Liver (tissue), 9 donors: ENCODE results near the gene LSM5. TPM values are rescaled to one million over a fixed set of nuclear protein-coding genes. Genes with fewer than 3 reads are reported as not detected.

Experiments
- DNase-seq: peaks from one replicate; pipeline ENCODE4 v3.0.0-alpha.2; 2017; ENCODE audit warnings: low spot score
- H3K27ac ChIP-seq, 2 donors: one replicate each; pipeline ENCODE4 v1.7.0; 2013; ENCODE audit warnings: inconsistent platforms in 2 of 2, low read length in 2 of 2, control low read depth in 1 of 2, low read depth in 1 of 2, mild to moderate bottlenecking in 1 of 2
- H3K27me3 ChIP-seq, 4 donors: one replicate each; pipeline versions ENCODE4 v1.6.1 to v1.7.0; 2013; ENCODE audit warnings: low read length in 3 of 4, inconsistent platforms in 1 of 4, mild to moderate bottlenecking in 1 of 4, moderate library complexity in 1 of 4; ENCODE audit not compliant: control insufficient read depth in 4 of 4, insufficient read depth in 4 of 4
- H3K36me3 ChIP-seq, 4 donors: one replicate each; pipeline versions ENCODE4 v1.6.1 to v1.7.0; 2013; ENCODE audit warnings: low read length in 3 of 4, mild to moderate bottlenecking in 3 of 4, low read depth in 1 of 4, moderate library complexity in 1 of 4; ENCODE audit not compliant: control insufficient read depth in 4 of 4, insufficient read depth in 3 of 4
- H3K4me1 ChIP-seq, 4 donors: one replicate each; pipeline versions ENCODE4 v1.6.1 to v1.7.0; 2013; ENCODE audit warnings: low read length in 3 of 4, mild to moderate bottlenecking in 3 of 4, moderate library complexity in 1 of 4; ENCODE audit not compliant: control insufficient read depth in 4 of 4, insufficient read depth in 4 of 4
- H3K4me3 ChIP-seq, 3 donors: one replicate each; pipeline versions ENCODE4 v1.6.1 to v1.7.0; 2013; ENCODE audit warnings: low read length in 3 of 3, control low read depth in 1 of 3, low read depth in 1 of 3, mild to moderate bottlenecking in 1 of 3
- H3K9ac ChIP-seq, 2 donors: one replicate each; pipeline ENCODE4 v1.7.0; 2013; ENCODE audit warnings: low read length in 2 of 2, mild to moderate bottlenecking in 2 of 2, moderate library complexity in 2 of 2, control low read depth in 1 of 2, low read depth in 1 of 2
- H3K9me3 ChIP-seq, 4 donors: one replicate each; pipeline versions ENCODE4 v1.6.1 to v1.7.0; 2013; ENCODE audit warnings: low read length in 3 of 4; ENCODE audit not compliant: control insufficient read depth in 4 of 4
- ATF3 ChIP-seq: IDR thresholded peaks from 2 replicates; pipeline ENCODE4 v1.6.1; 2016; ENCODE audit warnings: antibody characterized with exemption
- CTCF ChIP-seq: fragments of 150-350 bp; IDR thresholded peaks from 2 replicates; pipeline ENCODE4 v1.5.1; 2017; ENCODE audit warnings: improper control_type of control experiment, low read depth, low read length; ENCODE audit not compliant: missing input control
- EGR1 ChIP-seq, 2 donors: IDR thresholded peaks; 2 replicates each; pipeline ENCODE4 v1.6.1; 2016 to 2018; ENCODE audit warnings: antibody characterized with exemption in 2 of 2, low read depth in 2 of 2
- FOXA1 ChIP-seq: IDR thresholded peaks from 2 replicates; pipeline ENCODE4 v1.6.1; 2016; ENCODE audit warnings: antibody characterized with exemption
- FOXA2 ChIP-seq: IDR thresholded peaks from 2 replicates; pipeline ENCODE4 v1.6.1; 2016; ENCODE audit warnings: antibody characterized with exemption
- GABPA ChIP-seq, 2 donors: IDR thresholded peaks in 1 of 2; conservative IDR thresholded peaks in 1 of 2; 2 replicates each; pipeline ENCODE4 v1.6.1; 2016; ENCODE audit warnings: antibody characterized with exemption in 2 of 2, mild to moderate bottlenecking in 1 of 2, moderate library complexity in 1 of 2
- HNF4A ChIP-seq, 2 donors: conservative IDR thresholded peaks; 2 replicates each; pipeline ENCODE4 v1.6.1; 2016; ENCODE audit warnings: antibody characterized with exemption in 2 of 2, mild to moderate bottlenecking in 2 of 2
- HNF4G ChIP-seq: IDR thresholded peaks from 2 replicates; pipeline ENCODE4 v1.6.1; 2016; ENCODE audit warnings: antibody characterized with exemption
- JUND ChIP-seq, 2 donors: IDR thresholded peaks; 2 replicates each; pipeline ENCODE4 v1.6.1; 2016; ENCODE audit warnings: antibody characterized with exemption in 2 of 2
- MAX ChIP-seq: IDR thresholded peaks from 2 replicates; pipeline ENCODE4 v1.6.1; 2016; ENCODE audit warnings: antibody characterized with exemption
- NR2F2 ChIP-seq: IDR thresholded peaks from 2 replicates; pipeline ENCODE4 v1.6.1; 2016; ENCODE audit warnings: antibody characterized with exemption
- RAD21 ChIP-seq, 2 donors: IDR thresholded peaks; 2 replicates each; pipeline ENCODE4 v1.6.1; 2016; ENCODE audit warnings: antibody characterized with exemption in 2 of 2, mild to moderate bottlenecking in 2 of 2
- RXRA ChIP-seq, 2 donors: IDR thresholded peaks; 2 replicates each; pipeline ENCODE4 v1.6.1; 2017 to 2018; ENCODE audit warnings: antibody characterized with exemption in 2 of 2, mild to moderate bottlenecking in 1 of 2
- SP1 ChIP-seq: IDR thresholded peaks from 2 replicates; pipeline ENCODE4 v1.6.1; 2018; ENCODE audit warnings: antibody characterized with exemption, mild to moderate bottlenecking
- TAF1 ChIP-seq: conservative IDR thresholded peaks from 2 replicates; pipeline ENCODE4 v1.6.1; 2016; ENCODE audit warnings: antibody characterized with exemption, mild to moderate bottlenecking
- YY1 ChIP-seq: IDR thresholded peaks from 2 replicates; pipeline ENCODE4 v1.6.1; 2016; ENCODE audit warnings: antibody characterized with exemption, mild to moderate bottlenecking
- WGBS: extraction: QIAGEN DNeasy Blood & Tissue Kit; methylation state at CpG from one replicate; pipeline ENCODE4 v1.1.7; 2013; 5-methylcytosine and 5-hydroxymethylcytosine counted together
- polyA plus RNA-seq, 2 donors: library from polyadenylated mRNA; stranded (reverse) in 1 of 2; unstranded in 1 of 2; fragments of 200-250 nt in 1 of 2; fragments of >200 nt in 1 of 2; fragmentation: Nextera tagmentation in 1 of 2; extraction: Ambion mirVana in 1 of 2; gene quantifications; one replicate each; pipeline versions ENCODE4 v1.2.1 to v1.2.3, GENCODE V29; 2013 to 2015
- total RNA-seq, 2 donors: library from RNA; depleted of rRNA; stranded (reverse); fragments of >200 nt; gene quantifications; one replicate each; pipeline ENCODE4 v1.2.3, GENCODE V29; 2014
- TF ChIP-seq, protein P1 (sequence below): IDR thresholded peaks from 2 replicates; pipeline ENCODE4 v1.6.1; 2016; ENCODE audit warnings: antibody characterized with exemption
- TF ChIP-seq, protein P2 (sequence below): IDR thresholded peaks from 2 replicates; pipeline ENCODE4 v1.6.1; 2016; ENCODE audit warnings: antibody characterized with exemption, mild to moderate bottlenecking
- donor health status: healthy.
- donor health status: healthy.
- donor health status: healthy.
- donor health status: healthy.
- donor health status: healthy.

The LSM5 gene
- total and polyA plus RNA-seq, 4 donors: 6.0 to 74.1 (median 25.8) TPM

DNA sequence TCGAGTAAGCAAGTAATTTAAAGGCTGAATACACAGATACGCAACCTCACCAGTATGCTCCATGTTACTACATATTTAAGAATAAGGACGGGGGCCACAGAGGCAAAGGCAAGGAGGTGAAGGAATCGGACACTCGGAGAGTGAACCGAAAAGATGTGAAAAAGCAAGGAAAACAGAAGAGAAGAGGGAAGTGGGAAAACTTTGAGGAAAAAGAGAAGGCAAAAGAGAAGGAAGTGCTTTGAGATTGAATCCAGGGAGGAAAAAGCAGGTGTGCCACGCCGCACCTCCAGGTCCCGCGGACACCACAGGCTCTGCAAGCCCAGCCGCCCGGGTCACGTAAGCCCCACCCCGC is 4.7 kb upstream of the LSM5 start:
- DNase-seq: no peak
- peak overlapping the region; percentile 61 to 76 for H3K27ac ChIP-seq
- no peaks in the 10 kb centered on the region for H3K36me3 ChIP-seq
- TF ChIP-seq EGR1 (IDR thresholded peaks at IDR 0.05; ENCODE audit: low read depth in 2 of 2) (no peak), FOXA2 (no peak), HNF4A (conservative IDR thresholded peaks at IDR 0.05) (no peak), CTCF (no peak), ATF3 (no peak), TAF1 (peak; percentile 34), JUND (IDR thresholded peaks at IDR 0.05) (no peak)
- TF ChIP-seq, protein P1, sequence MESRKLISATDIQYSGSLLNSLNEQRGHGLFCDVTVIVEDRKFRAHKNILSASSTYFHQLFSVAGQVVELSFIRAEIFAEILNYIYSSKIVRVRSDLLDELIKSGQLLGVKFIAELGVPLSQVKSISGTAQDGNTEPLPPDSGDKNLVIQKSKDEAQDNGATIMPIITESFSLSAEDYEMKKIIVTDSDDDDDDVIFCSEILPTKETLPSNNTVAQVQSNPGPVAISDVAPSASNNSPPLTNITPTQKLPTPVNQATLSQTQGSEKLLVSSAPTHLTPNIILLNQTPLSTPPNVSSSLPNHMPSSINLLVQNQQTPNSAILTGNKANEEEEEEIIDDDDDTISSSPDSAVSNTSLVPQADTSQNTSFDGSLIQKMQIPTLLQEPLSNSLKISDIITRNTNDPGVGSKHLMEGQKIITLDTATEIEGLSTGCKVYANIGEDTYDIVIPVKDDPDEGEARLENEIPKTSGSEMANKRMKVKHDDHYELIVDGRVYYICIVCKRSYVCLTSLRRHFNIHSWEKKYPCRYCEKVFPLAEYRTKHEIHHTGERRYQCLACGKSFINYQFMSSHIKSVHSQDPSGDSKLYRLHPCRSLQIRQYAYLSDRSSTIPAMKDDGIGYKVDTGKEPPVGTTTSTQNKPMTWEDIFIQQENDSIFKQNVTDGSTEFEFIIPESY: no peak
- peak overlapping the region; percentile 76 to 89 (median 85) for H3K4me3 ChIP-seq
- H3K4me1 ChIP-seq: peaks cover 0 to 20% (median 11%) of the 10 kb centered on the region in 4 donors
- no peaks in the 10 kb centered on the region for H3K9me3 ChIP-seq
- H3K9ac ChIP-seq: peak overlapping the region; percentile 81 to 95
- under 1% methylated on average over 14 of the region's 14 CpGs for WGBS
- no peaks in the 10 kb centered on the region for H3K27me3 ChIP-seq

DNA sequence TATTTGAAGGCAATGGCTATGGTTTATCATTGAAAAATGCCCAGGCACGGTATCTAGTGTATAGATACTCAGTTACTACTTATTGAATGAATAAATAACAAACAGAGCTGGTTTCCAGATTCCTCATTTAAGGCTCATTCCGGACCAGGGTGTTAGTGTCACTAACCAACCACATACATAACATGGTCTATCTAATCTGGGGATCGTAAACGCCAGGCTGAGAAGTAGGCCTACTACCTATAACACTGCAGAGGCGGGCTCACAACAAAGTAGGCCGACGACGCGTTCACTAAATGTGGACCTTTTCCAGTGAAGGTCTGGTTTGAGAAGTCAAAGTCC is 423 bp downstream of the LSM5 start:
- H3K36me3 ChIP-seq: peaks cover 0 to 13% (median 0%) of the 10 kb centered on the region in 4 donors
- peak overlapping the region; percentile 82 to 92 for H3K27ac ChIP-seq
- no peak for TF ChIP-seq MAX
- TF ChIP-seq CTCF: no peak
- no peak for TF ChIP-seq GABPA (IDR thresholded peaks at IDR 0.05 in 1 of 2, conservative IDR thresholded peaks at IDR 0.05 in 1 of 2)
- no peak for TF ChIP-seq TAF1
- no peak for TF ChIP-seq EGR1 (IDR thresholded peaks at IDR 0.05; ENCODE audit: low read depth in 2 of 2)
- no peak for TF ChIP-seq FOXA1
- TF ChIP-seq, protein P2, sequence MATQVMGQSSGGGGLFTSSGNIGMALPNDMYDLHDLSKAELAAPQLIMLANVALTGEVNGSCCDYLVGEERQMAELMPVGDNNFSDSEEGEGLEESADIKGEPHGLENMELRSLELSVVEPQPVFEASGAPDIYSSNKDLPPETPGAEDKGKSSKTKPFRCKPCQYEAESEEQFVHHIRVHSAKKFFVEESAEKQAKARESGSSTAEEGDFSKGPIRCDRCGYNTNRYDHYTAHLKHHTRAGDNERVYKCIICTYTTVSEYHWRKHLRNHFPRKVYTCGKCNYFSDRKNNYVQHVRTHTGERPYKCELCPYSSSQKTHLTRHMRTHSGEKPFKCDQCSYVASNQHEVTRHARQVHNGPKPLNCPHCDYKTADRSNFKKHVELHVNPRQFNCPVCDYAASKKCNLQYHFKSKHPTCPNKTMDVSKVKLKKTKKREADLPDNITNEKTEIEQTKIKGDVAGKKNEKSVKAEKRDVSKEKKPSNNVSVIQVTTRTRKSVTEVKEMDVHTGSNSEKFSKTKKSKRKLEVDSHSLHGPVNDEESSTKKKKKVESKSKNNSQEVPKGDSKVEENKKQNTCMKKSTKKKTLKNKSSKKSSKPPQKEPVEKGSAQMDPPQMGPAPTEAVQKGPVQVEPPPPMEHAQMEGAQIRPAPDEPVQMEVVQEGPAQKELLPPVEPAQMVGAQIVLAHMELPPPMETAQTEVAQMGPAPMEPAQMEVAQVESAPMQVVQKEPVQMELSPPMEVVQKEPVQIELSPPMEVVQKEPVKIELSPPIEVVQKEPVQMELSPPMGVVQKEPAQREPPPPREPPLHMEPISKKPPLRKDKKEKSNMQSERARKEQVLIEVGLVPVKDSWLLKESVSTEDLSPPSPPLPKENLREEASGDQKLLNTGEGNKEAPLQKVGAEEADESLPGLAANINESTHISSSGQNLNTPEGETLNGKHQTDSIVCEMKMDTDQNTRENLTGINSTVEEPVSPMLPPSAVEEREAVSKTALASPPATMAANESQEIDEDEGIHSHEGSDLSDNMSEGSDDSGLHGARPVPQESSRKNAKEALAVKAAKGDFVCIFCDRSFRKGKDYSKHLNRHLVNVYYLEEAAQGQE: no peak
- no peak for TF ChIP-seq NR2F2
- TF ChIP-seq SP1: no peak
- no peak for TF ChIP-seq HNF4G
- TF ChIP-seq, protein P1: no peak
- no peak for TF ChIP-seq JUND (IDR thresholded peaks at IDR 0.05)
- TF ChIP-seq RXRA (IDR thresholded peaks at IDR 0.05): no peak
- TF ChIP-seq ATF3: no peak
- TF ChIP-seq YY1: no peak
- TF ChIP-seq RAD21 (IDR thresholded peaks at IDR 0.05): no peak
- no peak for TF ChIP-seq FOXA2
- no peaks in the 10 kb centered on the region for H3K9me3 ChIP-seq
- peak overlapping the region; percentile 56 to 95 (median 68) for H3K4me3 ChIP-seq
- H3K27me3 ChIP-seq: no peaks in the 10 kb centered on the region
- H3K4me1 ChIP-seq: peaks cover 2 to 33% (median 24%) of the 10 kb centered on the region in 4 donors
- 1% methylated on average over 9 of the region's 9 CpGs for WGBS
- peak overlapping the region; percentile 66 to 85 for H3K9ac ChIP-seq
- DNase-seq: no peak
